ENCODE results near the gene CHID1. TPM values are rescaled to one million over a fixed set of nuclear protein-coding genes. Genes with fewer than 3 reads are reported as not detected.

The CHID1 gene
- total RNA-seq, 2 experiments from 2014 or later = 61.5 to 61.6 TPM

GRCh38 chr11:888310-889212 lies 22.0 kb downstream of the CHID1 start:
- no peak for DNase-seq
- H3K36me3 Mint-ChIP-seq = peaks cover 3% of the 10 kb centered on the region
- H3K4me3 Mint-ChIP-seq = no peak overlapping the region
- H3K9me3 Mint-ChIP-seq = no peaks in the 10 kb centered on the region
- H3K27ac Mint-ChIP-seq = no peak overlapping the region
- no peaks in the 10 kb centered on the region for H3K27me3 Mint-ChIP-seq
- no peaks in the 10 kb centered on the region for H3K4me1 Mint-ChIP-seq (ENCODE audit: low read depth)
- intact Hi-C loops (cut with micrococcal nuclease) = no loop called here
- CTCF ChIA-PET = no interaction called here
- POLR2A ChIA-PET = no interaction called here

GRCh38 chr11:887589-887988 lies 23.0 kb downstream of the CHID1 start:
- Mint-ChIP-seq H3K36me3 (peaks cover 7% of the 10 kb centered on the region), H3K27me3 (no peaks in the 10 kb centered on the region), H3K27ac (no peak overlapping the region), H3K4me1 (ENCODE audit: low read depth) (no peaks in the 10 kb centered on the region), H3K4me3 (no peak overlapping the region), H3K9me3 (no peaks in the 10 kb centered on the region)
- DNase-seq = no peak
- ChIA-PET POLR2A (no interaction called here), CTCF (no interaction called here)
- intact Hi-C loops (cut with micrococcal nuclease) = no loop called here

- H3K4me3 Mint-ChIP-seq = no peak overlapping the region
- no peaks in the 10 kb centered on the region for H3K9me3 Mint-ChIP-seq
- H3K36me3 Mint-ChIP-seq = peaks cover 12% of the 10 kb centered on the region
- ChIA-PET POLR2A (no interaction called here), CTCF (interaction anchor here (0.6 kb wide), 1 partner anchor 18 kb away, joined by 4 read pairs; no protein-coding TSS in a partner anchor)
- no peak overlapping the region for H3K27ac Mint-ChIP-seq
- DNase-seq = no peak
- no peaks in the 10 kb centered on the region for H3K27me3 Mint-ChIP-seq
- H3K4me1 Mint-ChIP-seq (ENCODE audit: low read depth) = no peaks in the 10 kb centered on the region
- intact Hi-C loops (cut with micrococcal nuclease) = no loop called here
Observed at GRCh38 chr11:886568-886967, 24.0 kb downstream of the CHID1 start.

- H3K36me3 Mint-ChIP-seq = peaks cover 15% of the 10 kb centered on the region
Observed at GRCh38 chr11:884578-885070, 26.0 kb downstream of the CHID1 start.

GRCh38 chr11:883527-883926 lies 27.1 kb downstream of the CHID1 start:
- ChIA-PET POLR2A (no interaction called here), CTCF (no interaction called here)
- no peak overlapping the region for H3K4me3 Mint-ChIP-seq
- no peak for DNase-seq
- intact Hi-C loops (cut with micrococcal nuclease) = no loop called here
- H3K27ac Mint-ChIP-seq = no peak overlapping the region
- no peaks in the 10 kb centered on the region for H3K4me1 Mint-ChIP-seq (ENCODE audit: low read depth)
- H3K9me3 Mint-ChIP-seq = no peaks in the 10 kb centered on the region
- H3K36me3 Mint-ChIP-seq = peaks cover 19% of the 10 kb centered on the region
- H3K27me3 Mint-ChIP-seq = no peaks in the 10 kb centered on the region

More at GRCh38 chr11:884578-885070, 26.0 kb downstream of the CHID1 start:
- intact Hi-C loops (cut with micrococcal nuclease) = no loop called here
- Mint-ChIP-seq H3K4me3 (no peak overlapping the region), H3K4me1 (ENCODE audit: low read depth) (no peaks in the 10 kb centered on the region), H3K27me3 (no peaks in the 10 kb centered on the region), H3K9me3 (no peaks in the 10 kb centered on the region), H3K27ac (no peak overlapping the region)
- no peak for DNase-seq
- ChIA-PET POLR2A (no interaction called here), CTCF (no interaction called here)

GRCh38 chr11:882596-882995 lies 28.0 kb downstream of the CHID1 start:
- no peak for DNase-seq
- intact Hi-C loops (cut with micrococcal nuclease) = no loop called here
- H3K36me3 Mint-ChIP-seq = peaks cover 21% of the 10 kb centered on the region
- CTCF ChIA-PET = no interaction called here
- no peak overlapping the region for H3K27ac Mint-ChIP-seq
- POLR2A ChIA-PET = no interaction called here
- H3K4me1 Mint-ChIP-seq (ENCODE audit: low read depth) = no peaks in the 10 kb centered on the region
- no peak overlapping the region for H3K4me3 Mint-ChIP-seq
- no peaks in the 10 kb centered on the region for H3K9me3 Mint-ChIP-seq
- H3K27me3 Mint-ChIP-seq = no peaks in the 10 kb centered on the region

- Mint-ChIP-seq H3K27me3 (no peaks in the 10 kb centered on the region), H3K4me1 (ENCODE audit: low read depth) (no peaks in the 10 kb centered on the region), H3K36me3 (peaks cover 17% of the 10 kb centered on the region), H3K9me3 (no peaks in the 10 kb centered on the region), H3K4me3 (no peak overlapping the region), H3K27ac (no peak overlapping the region)
- ChIA-PET POLR2A (no interaction called here), CTCF (no interaction called here)
- no peak for DNase-seq
- intact Hi-C loops (cut with micrococcal nuclease) = no loop called here
Observed at GRCh38 chr11:880447-880846, 30.2 kb downstream of the CHID1 start.

GRCh38 chr11:877565-877964 lies 33.0 kb downstream of the CHID1 start:
- ChIA-PET CTCF (no interaction called here), POLR2A (no interaction called here)
- intact Hi-C loops (cut with micrococcal nuclease) = no loop called here
- Mint-ChIP-seq H3K9me3 (no peaks in the 10 kb centered on the region), H3K36me3 (peaks cover 16% of the 10 kb centered on the region), H3K27ac (no peak overlapping the region), H3K27me3 (no peaks in the 10 kb centered on the region), H3K4me3 (no peak overlapping the region), H3K4me1 (ENCODE audit: low read depth) (no peaks in the 10 kb centered on the region)
- peak; percentile 35 for DNase-seq

GRCh38 chr11:876545-876944 lies 34.1 kb downstream of the CHID1 start:
- Mint-ChIP-seq H3K36me3 (peaks cover 10% of the 10 kb centered on the region), H3K27ac (no peak overlapping the region), H3K4me1 (ENCODE audit: low read depth) (no peaks in the 10 kb centered on the region), H3K27me3 (no peaks in the 10 kb centered on the region), H3K4me3 (no peak overlapping the region), H3K9me3 (no peaks in the 10 kb centered on the region)
- no peak for DNase-seq
- ChIA-PET POLR2A (no interaction called here), CTCF (no interaction called here)
- intact Hi-C loops (cut with micrococcal nuclease) = no loop called here

- ChIA-PET POLR2A (no interaction called here), CTCF (no interaction called here)
- DNase-seq = no peak
- Mint-ChIP-seq H3K4me3 (no peak overlapping the region), H3K36me3 (peaks cover 10% of the 10 kb centered on the region), H3K27me3 (no peaks in the 10 kb centered on the region), H3K27ac (no peak overlapping the region), H3K9me3 (no peaks in the 10 kb centered on the region), H3K4me1 (ENCODE audit: low read depth) (no peaks in the 10 kb centered on the region)
- intact Hi-C loops (cut with micrococcal nuclease) = no loop called here
Observed at GRCh38 chr11:875769-876301, 34.8 kb downstream of the CHID1 start.

- H3K4me1 Mint-ChIP-seq (ENCODE audit: low read depth) = no peaks in the 10 kb centered on the region
- POLR2A ChIA-PET = no interaction called here
- intact Hi-C loops (cut with micrococcal nuclease) = no loop called here
- H3K4me3 Mint-ChIP-seq = no peak overlapping the region
- H3K9me3 Mint-ChIP-seq = no peaks in the 10 kb centered on the region
- CTCF ChIA-PET = no interaction called here
- H3K36me3 Mint-ChIP-seq = peaks cover 8% of the 10 kb centered on the region
- no peaks in the 10 kb centered on the region for H3K27me3 Mint-ChIP-seq
- H3K27ac Mint-ChIP-seq = no peak overlapping the region
- no peak for DNase-seq
Observed at GRCh38 chr11:875203-875602, 35.4 kb downstream of the CHID1 start.

- POLR2A ChIA-PET = no interaction called here
- Mint-ChIP-seq H3K27ac (no peak overlapping the region), H3K9me3 (no peaks in the 10 kb centered on the region), H3K4me1 (ENCODE audit: low read depth) (no peaks in the 10 kb centered on the region), H3K4me3 (no peak overlapping the region), H3K27me3 (no peaks in the 10 kb centered on the region), H3K36me3 (peaks cover 4% of the 10 kb centered on the region)
- CTCF ChIA-PET = no interaction called here
- intact Hi-C loops (cut with micrococcal nuclease) = no loop called here
- DNase-seq = no peak
Observed at GRCh38 chr11:873706-874105, 36.9 kb downstream of the CHID1 start.

GRCh38 chr11:872799-873198 lies 37.8 kb downstream of the CHID1 start:
- H3K27ac Mint-ChIP-seq = no peak overlapping the region
- intact Hi-C loops (cut with micrococcal nuclease) = no loop called here
- POLR2A ChIA-PET = no interaction called here
- no peak overlapping the region for H3K4me3 Mint-ChIP-seq
- H3K4me1 Mint-ChIP-seq (ENCODE audit: low read depth) = no peaks in the 10 kb centered on the region
- H3K36me3 Mint-ChIP-seq = peaks cover 3% of the 10 kb centered on the region
- no peak for DNase-seq
- CTCF ChIA-PET = interaction anchor here (0.8 kb wide), 1 partner anchor 24 kb away, joined by 3 read pairs; no protein-coding TSS in a partner anchor
- no peaks in the 10 kb centered on the region for H3K27me3 Mint-ChIP-seq
- no peaks in the 10 kb centered on the region for H3K9me3 Mint-ChIP-seq

Data from activated CD4-positive, alpha-beta memory T cell treated with anti-CD3 and anti-CD28 coated beads for 36 hours (primary cell).